K562 (cell line): Measurements from ENCODE around the gene MAGEC1.

ENCODE experiments used
- HDGF ChIP-seq: fragments of 450-650 bp; IDR thresholded peaks from 2 replicates; pipeline ENCODE4 v1.6.1; 2016
- TCF7L2 ChIP-seq: fragments of 150-350 bp; IDR thresholded peaks from 2 replicates; pipeline ENCODE4 v1.6.1; 2016; ENCODE audit warnings: low read depth, mild to moderate bottlenecking, low read length, moderate library complexity
- U2AF1 ChIP-seq: fragments of 200-400 bp; formaldehyde crosslinking; optimal IDR thresholded peaks from 2 replicates; pipeline ENCODE3; 2017; ENCODE audit warnings: mild to moderate bottlenecking, low read depth, low read length, moderate library complexity
- TF ChIP-seq, protein P1 (sequence below): sonication (generic); formaldehyde crosslinking; IDR thresholded peaks from 2 replicates; pipeline ENCODE4 v1.8.1; 2023; ENCODE audit warnings: mild to moderate bottlenecking, missing genetic modification reagents

DNA sequence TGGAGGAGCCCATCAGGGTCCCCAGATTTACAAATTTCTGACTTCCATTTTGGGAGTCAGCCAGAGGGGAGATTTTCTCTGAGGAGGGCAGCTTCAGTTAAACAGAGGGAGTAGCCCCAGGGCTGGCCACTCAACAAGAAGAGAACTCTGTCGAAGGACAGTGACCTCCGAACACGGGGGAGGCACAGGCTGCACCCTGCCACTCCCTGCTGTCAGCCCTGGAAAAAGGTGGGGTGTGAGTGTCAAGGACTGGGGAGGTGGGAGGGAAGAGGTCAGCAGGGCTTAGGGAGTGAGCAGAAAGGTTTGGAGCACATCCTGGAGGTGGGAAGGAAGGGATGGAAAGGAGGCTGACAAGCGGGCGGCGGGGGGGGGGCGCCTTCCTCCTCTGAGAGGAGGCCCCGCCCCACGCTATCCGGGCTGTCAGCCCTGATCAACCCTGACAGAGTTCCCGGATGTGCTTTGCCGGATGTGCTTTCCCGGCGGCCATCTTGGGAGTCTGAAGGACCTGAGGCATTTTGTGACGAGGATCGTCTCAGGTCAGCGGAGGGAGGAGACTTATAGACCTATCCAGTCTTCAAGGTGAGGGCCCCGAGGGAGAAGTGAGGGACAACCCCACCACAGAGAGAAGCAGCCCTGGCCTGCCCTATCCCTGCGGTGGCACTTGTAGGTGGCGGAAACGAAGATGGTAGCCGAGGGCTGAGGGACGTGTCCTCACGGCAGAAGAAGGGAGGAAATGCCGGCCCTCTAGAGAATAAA is at the start of gene MAGEC1:
- TF ChIP-seq HDGF (no peak), TCF7L2 (no peak), U2AF1 (no peak)
- TF ChIP-seq, protein P1, sequence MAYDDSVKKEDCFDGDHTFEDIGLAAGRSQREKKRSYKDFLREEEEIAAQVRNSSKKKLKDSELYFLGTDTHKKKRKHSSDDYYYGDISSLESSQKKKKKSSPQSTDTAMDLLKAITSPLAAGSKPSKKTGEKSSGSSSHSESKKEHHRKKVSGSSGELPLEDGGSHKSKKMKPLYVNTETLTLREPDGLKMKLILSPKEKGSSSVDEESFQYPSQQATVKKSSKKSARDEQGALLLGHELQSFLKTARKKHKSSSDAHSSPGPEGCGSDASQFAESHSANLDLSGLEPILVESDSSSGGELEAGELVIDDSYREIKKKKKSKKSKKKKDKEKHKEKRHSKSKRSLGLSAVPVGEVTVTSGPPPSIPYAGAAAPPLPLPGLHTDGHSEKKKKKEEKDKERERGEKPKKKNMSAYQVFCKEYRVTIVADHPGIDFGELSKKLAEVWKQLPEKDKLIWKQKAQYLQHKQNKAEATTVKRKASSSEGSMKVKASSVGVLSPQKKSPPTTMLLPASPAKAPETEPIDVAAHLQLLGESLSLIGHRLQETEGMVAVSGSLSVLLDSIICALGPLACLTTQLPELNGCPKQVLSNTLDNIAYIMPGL (CRISPR knock-in tag) = no peak
